Measurements from ENCODE around the gene ACSF2. TPM values are rescaled to one million over a fixed set of nuclear protein-coding genes. Genes with fewer than 3 reads are reported as not detected.
"Not testable (repeated sequence)": the region's sequence is repeated elsewhere in the genome, so short reads cannot be mapped to it uniquely, and the experiment has no call there.

The ACSF2 gene
- total and polyA plus RNA-seq, 2 donors: 13.4 to 41.6 TPM

- 62% methylated on average over 22 of the region's 22 CpGs for WGBS
- Histone ChIP-seq H3K27ac (ENCODE audit: low read depth in 1 of 2, low read length in 1 of 2) (no peak overlapping the region), H3K36me3 (ENCODE audit: control insufficient read depth in 2 of 2, insufficient read depth in 2 of 2, low read length in 1 of 2) (no peaks in the 10 kb centered on the region), H3K27me3 (ENCODE audit: control insufficient read depth in 2 of 2, insufficient read depth in 1 of 2, low read length in 1 of 2) (peaks cover 19 to 52% of the 10 kb centered on the region in 2 donors), H3K4me3 (ENCODE audit: low read length in 2 of 2) (no peak overlapping the region), H3K9me3 (ENCODE audit: control insufficient read depth in 2 of 2, insufficient read depth in 1 of 2, low read length in 1 of 2) (peaks cover 0 to 4% of the 10 kb centered on the region in 2 donors), H3K4me1 (ENCODE audit: control insufficient read depth in 2 of 2, insufficient read depth in 2 of 2, low read length in 2 of 2) (peaks cover 0 to 19% of the 10 kb centered on the region in 2 donors)
- peak in 3 of 9 donors; percentile 8 to 38 (median 12) for DNase-seq (ENCODE audit: low read depth in 6 of 9, low spot score in 9 of 9)
Measured at GRCh38 chr17:50471009-50471905, 45.2 kb downstream of the ACSF2 start.

GRCh38 chr17:50472286-50472685, 46.3 kb downstream of the ACSF2 start:
- no peak for DNase-seq (ENCODE audit: low read depth in 6 of 9, low spot score in 9 of 9)
- Histone ChIP-seq H3K9me3 (ENCODE audit: control insufficient read depth in 2 of 2, insufficient read depth in 1 of 2, low read length in 1 of 2) (peaks cover 0 to 4% of the 10 kb centered on the region in 2 donors), H3K36me3 (ENCODE audit: control insufficient read depth in 2 of 2, insufficient read depth in 2 of 2, low read length in 1 of 2) (no peaks in the 10 kb centered on the region), H3K27ac (ENCODE audit: low read depth in 1 of 2, low read length in 1 of 2) (no peak overlapping the region), H3K4me3 (ENCODE audit: low read length in 2 of 2) (no peak overlapping the region), H3K4me1 (ENCODE audit: control insufficient read depth in 2 of 2, insufficient read depth in 2 of 2, low read length in 2 of 2) (peaks cover 0 to 19% of the 10 kb centered on the region in 2 donors), H3K27me3 (ENCODE audit: control insufficient read depth in 2 of 2, insufficient read depth in 1 of 2, low read length in 1 of 2) (peaks cover 19 to 46% of the 10 kb centered on the region in 2 donors)
- WGBS: 98% methylated on average over 10 of the region's 10 CpGs

- not testable (repeated sequence) for DNase-seq (ENCODE audit: low read depth in 6 of 9, low spot score in 9 of 9)
- H3K4me1 ChIP-seq (ENCODE audit: control insufficient read depth in 2 of 2, insufficient read depth in 2 of 2, low read length in 2 of 2): peaks cover 0 to 20% of the 10 kb centered on the region in 2 donors
- 95% methylated on average over 13 of the region's 13 CpGs for WGBS
Measured at GRCh38 chr17:50472761-50473161, 46.7 kb downstream of the ACSF2 start.

GRCh38 chr17:50473901-50474300, 47.9 kb downstream of the ACSF2 start:
- H3K36me3 ChIP-seq (ENCODE audit: control insufficient read depth in 2 of 2, insufficient read depth in 2 of 2, low read length in 1 of 2): no peaks in the 10 kb centered on the region
- WGBS: 97% methylated on average over 11 of the region's 11 CpGs
- no peak overlapping the region for H3K27ac ChIP-seq (ENCODE audit: low read depth in 1 of 2, low read length in 1 of 2)
- H3K27me3 ChIP-seq (ENCODE audit: control insufficient read depth in 2 of 2, insufficient read depth in 1 of 2, low read length in 1 of 2): peaks cover 8 to 29% of the 10 kb centered on the region in 2 donors
- H3K4me3 ChIP-seq (ENCODE audit: low read length in 2 of 2): no peak overlapping the region
- DNase-seq (ENCODE audit: low read depth in 6 of 9, low spot score in 9 of 9): no peak
- peaks cover 0 to 4% of the 10 kb centered on the region in 2 donors for H3K9me3 ChIP-seq (ENCODE audit: control insufficient read depth in 2 of 2, insufficient read depth in 1 of 2, low read length in 1 of 2)
- H3K4me1 ChIP-seq (ENCODE audit: control insufficient read depth in 2 of 2, insufficient read depth in 2 of 2, low read length in 2 of 2): peaks cover 6 to 28% of the 10 kb centered on the region in 2 donors

More at GRCh38 chr17:50472761-50473161, 46.7 kb downstream of the ACSF2 start:
- not testable (repeated sequence) for H3K27ac ChIP-seq (ENCODE audit: low read depth in 1 of 2, low read length in 1 of 2); H3K4me3 ChIP-seq (ENCODE audit: low read length in 2 of 2); H3K36me3 ChIP-seq (ENCODE audit: control insufficient read depth in 2 of 2, insufficient read depth in 2 of 2, low read length in 1 of 2); H3K9me3 ChIP-seq (ENCODE audit: control insufficient read depth in 2 of 2, insufficient read depth in 1 of 2, low read length in 1 of 2)
- H3K27me3 ChIP-seq (ENCODE audit: control insufficient read depth in 2 of 2, insufficient read depth in 1 of 2, low read length in 1 of 2): peaks cover 18 to 41% of the 10 kb centered on the region in 2 donors

GRCh38 chr17:50474523-50474922, 48.5 kb downstream of the ACSF2 start:
- WGBS: 90% methylated on average over 6 of the region's 6 CpGs
- Histone ChIP-seq H3K27ac (ENCODE audit: low read depth in 1 of 2, low read length in 1 of 2) (no peak overlapping the region), H3K4me3 (ENCODE audit: low read length in 2 of 2) (no peak overlapping the region), H3K9me3 (ENCODE audit: control insufficient read depth in 2 of 2, insufficient read depth in 1 of 2, low read length in 1 of 2) (peaks cover 0 to 2% of the 10 kb centered on the region in 2 donors), H3K27me3 (ENCODE audit: control insufficient read depth in 2 of 2, insufficient read depth in 1 of 2, low read length in 1 of 2) (peaks cover 2 to 23% of the 10 kb centered on the region in 2 donors), H3K36me3 (ENCODE audit: control insufficient read depth in 2 of 2, insufficient read depth in 2 of 2, low read length in 1 of 2) (no peaks in the 10 kb centered on the region), H3K4me1 (ENCODE audit: control insufficient read depth in 2 of 2, insufficient read depth in 2 of 2, low read length in 2 of 2) (peaks cover 7 to 25% of the 10 kb centered on the region in 2 donors)
- no peak for DNase-seq (ENCODE audit: low read depth in 6 of 9, low spot score in 9 of 9)

- WGBS: 94% methylated on average over 4 of the region's 4 CpGs
- H3K9me3 ChIP-seq (ENCODE audit: control insufficient read depth in 2 of 2, insufficient read depth in 1 of 2, low read length in 1 of 2): no peaks in the 10 kb centered on the region
- no peak for DNase-seq (ENCODE audit: low read depth in 6 of 9, low spot score in 9 of 9)
Measured at GRCh38 chr17:50475362-50475761, 49.3 kb downstream of the ACSF2 start.

GRCh38 chr17:50475775-50476544, 49.9 kb downstream of the ACSF2 start:
- not testable (repeated sequence) for H3K4me3 ChIP-seq (ENCODE audit: low read length in 2 of 2); DNase-seq (ENCODE audit: low read depth in 6 of 9, low spot score in 9 of 9); H3K27ac ChIP-seq (ENCODE audit: low read depth in 1 of 2, low read length in 1 of 2); H3K27me3 ChIP-seq (ENCODE audit: control insufficient read depth in 2 of 2, insufficient read depth in 1 of 2, low read length in 1 of 2); H3K9me3 ChIP-seq (ENCODE audit: control insufficient read depth in 2 of 2, insufficient read depth in 1 of 2, low read length in 1 of 2); H3K36me3 ChIP-seq (ENCODE audit: control insufficient read depth in 2 of 2, insufficient read depth in 2 of 2, low read length in 1 of 2)
- WGBS: 83% methylated on average over 33 of the region's 33 CpGs
- peaks cover 10 to 25% of the 10 kb centered on the region in 2 donors for H3K4me1 ChIP-seq (ENCODE audit: control insufficient read depth in 2 of 2, insufficient read depth in 2 of 2, low read length in 2 of 2)

More at GRCh38 chr17:50475362-50475761, 49.3 kb downstream of the ACSF2 start:
- Histone ChIP-seq H3K4me3 (ENCODE audit: low read length in 2 of 2) (no peak overlapping the region), H3K27me3 (ENCODE audit: control insufficient read depth in 2 of 2, insufficient read depth in 1 of 2, low read length in 1 of 2) (peaks cover 0 to 15% of the 10 kb centered on the region in 2 donors), H3K36me3 (ENCODE audit: control insufficient read depth in 2 of 2, insufficient read depth in 2 of 2, low read length in 1 of 2) (peaks cover 2 to 3% of the 10 kb centered on the region in 2 donors), H3K27ac (ENCODE audit: low read depth in 1 of 2, low read length in 1 of 2) (no peak overlapping the region), H3K4me1 (ENCODE audit: control insufficient read depth in 2 of 2, insufficient read depth in 2 of 2, low read length in 2 of 2) (peaks cover 10 to 31% of the 10 kb centered on the region in 2 donors)

- no peak overlapping the region for H3K4me3 ChIP-seq (ENCODE audit: low read length in 2 of 2)
- no peaks in the 10 kb centered on the region for H3K9me3 ChIP-seq (ENCODE audit: control insufficient read depth in 2 of 2, insufficient read depth in 1 of 2, low read length in 1 of 2)
- H3K4me1 ChIP-seq (ENCODE audit: control insufficient read depth in 2 of 2, insufficient read depth in 2 of 2, low read length in 2 of 2): peaks cover 10 to 17% of the 10 kb centered on the region in 2 donors
- no peak for DNase-seq (ENCODE audit: low read depth in 6 of 9, low spot score in 9 of 9)
- H3K36me3 ChIP-seq (ENCODE audit: control insufficient read depth in 2 of 2, insufficient read depth in 2 of 2, low read length in 1 of 2): peaks cover 4 to 6% of the 10 kb centered on the region in 2 donors
- WGBS: 93% methylated on average over 18 of the region's 18 CpGs
- no peak overlapping the region for H3K27ac ChIP-seq (ENCODE audit: low read depth in 1 of 2, low read length in 1 of 2)
- peaks cover 0 to 5% of the 10 kb centered on the region in 2 donors for H3K27me3 ChIP-seq (ENCODE audit: control insufficient read depth in 2 of 2, insufficient read depth in 1 of 2, low read length in 1 of 2)
Measured at GRCh38 chr17:50476545-50477315, 50.7 kb downstream of the ACSF2 start.

Measured in thymus (tissue), 11 donors.